Spleen (tissue), 7 donors: ENCODE data around the gene PRMT9.

Source experiments
- CTCF ChIP-seq, 11 experiments: fragments of 200-600 bp in 7 of 11; fragments of 450-650 bp in 4 of 11; sonication (generic) in 4 of 11; IDR thresholded peaks in 8 of 11; conservative IDR thresholded peaks in 3 of 11; 1 replicate in 7 of 11; 2 replicates in 4 of 11; pipeline versions ENCODE4 v1.4.0 to v1.8.0; 2016 to 2021; ENCODE audit warnings: antibody characterized with exemption in 11 of 11, inconsistent platforms in 4 of 11, mild to moderate bottlenecking in 1 of 11
- POLR2AphosphoS5 ChIP-seq, 3 donors: sonication (generic); formaldehyde crosslinking; IDR thresholded peaks; one replicate each; pipeline ENCODE4 v1.5.1; 2017; ENCODE audit warnings: antibody characterized with exemption in 3 of 3
- donor health status: DM: no; HTN: no; CAD: no; lungs with moderate emphysema.
- donor health status: DM: no; HTN: no; CAD: no.
- donor health status: DM: no; HTN: no; CAD: no.

DNA sequence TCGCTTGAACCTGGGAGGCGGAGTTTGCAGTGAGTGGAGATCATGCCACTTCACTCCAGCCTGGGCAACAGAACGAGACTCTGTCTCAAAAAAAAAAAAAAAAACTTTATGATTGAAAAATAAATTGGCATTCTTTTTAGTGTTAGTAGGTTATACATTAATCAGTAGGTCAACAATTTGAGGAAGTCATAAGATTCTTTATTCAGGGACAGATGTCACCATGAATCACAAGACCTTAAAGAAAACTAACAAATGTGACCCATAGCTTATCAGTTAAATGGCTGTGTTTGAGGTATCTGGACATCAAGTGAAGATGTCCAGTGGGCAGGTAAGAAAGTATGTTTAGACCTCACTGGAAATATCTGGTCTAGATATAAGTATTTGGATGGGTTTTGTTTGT is 9.3 kb upstream of the PRMT9 start:
- TF ChIP-seq CTCF (IDR thresholded peaks at IDR 0.05 in 8 of 11, conservative IDR thresholded peaks at IDR 0.05 in 3 of 11) (no peak), POLR2AphosphoS5 (IDR thresholded peaks at IDR 0.05) (no peak)
